IMR-90 (cell line): ENCODE measurements around the gene ZRSR2. TPM values are rescaled to one million over a fixed set of nuclear protein-coding genes. Genes with fewer than 3 reads are reported as not detected.

Source experiments
- ATAC-seq: fragments of 200-7000 bp; cut with Tn5 transposase; 2 replicates; pipeline ENCODE4 v1.9.1; 2020; ENCODE audit warnings: low read depth, mild to moderate bottlenecking, moderate library complexity
- BruUV-seq: library from RNA; stranded (reverse); fragments of 400-500 nt; replicated peaks from 2 replicates; lab custom pipeline; 2021; lab: Mats Ljungman, UMichigan
- CTCF ChIA-PET: fragments of 300-600 bp; formaldehyde crosslinking; extraction: SDS; loops from one replicate; lab custom pipeline; 2021; ENCODE audit warnings: antibody characterized with exemption; lab: Yijun Ruan, JAX
- POLR2A ChIA-PET: fragments of 300-600 bp; sonication (Branson Sonifier 250); formaldehyde crosslinking; loops from one replicate; lab custom pipeline; 2022; ENCODE audit warnings: antibody characterized with exemption; ENCODE audit not compliant: unreplicated experiment; lab: Charles Lee
- DNase-seq: peaks from one replicate; pipeline ENCODE4 v3.0.0; 2013
- H2AFZ ChIP-seq: replicated peaks from 2 replicates; pipeline ENCODE3; 2013; ENCODE audit warnings: low read length, mild to moderate bottlenecking; ENCODE audit not compliant: poor library complexity
- H2AK5ac ChIP-seq: 2 replicates; pipeline ENCODE4 v1.6.1; 2013; ENCODE audit warnings: low read depth, low read length, inconsistent platforms
- H2AK9ac ChIP-seq: replicated peaks from 2 replicates; pipeline ENCODE3; 2013; ENCODE audit warnings: mild to moderate bottlenecking, low read depth, low read length, moderate library complexity; ENCODE audit not compliant: poor library complexity
- H2BK120ac ChIP-seq: 2 replicates; pipeline ENCODE4 v1.6.1; 2013; ENCODE audit warnings: low read depth, low read length, inconsistent platforms
- H2BK15ac ChIP-seq: 3 replicates; pipeline ENCODE4 v1.6.1; 2013; ENCODE audit warnings: low read depth, low read length, inconsistent platforms
- H2BK20ac ChIP-seq: 2 replicates; pipeline ENCODE4 v1.6.1; 2013; ENCODE audit warnings: low read depth, mild to moderate bottlenecking, inconsistent platforms, low read length, moderate library complexity
- H2BK5ac ChIP-seq: 2 replicates; pipeline ENCODE4 v1.6.1; 2013; ENCODE audit warnings: mild to moderate bottlenecking, low read depth, low read length, inconsistent platforms; ENCODE audit not compliant: poor library complexity, severe bottlenecking
- H3K14ac ChIP-seq: replicated peaks from 2 replicates; pipeline ENCODE4 v1.6.1; 2013; ENCODE audit warnings: low read depth, low read length, inconsistent platforms
- H3K18ac ChIP-seq: 2 replicates; pipeline ENCODE4 v1.6.1; 2013; ENCODE audit warnings: low read depth, low read length, control low read depth
- H3K23ac ChIP-seq: 2 replicates; pipeline ENCODE4 v1.6.1; 2013; ENCODE audit warnings: low read depth, low read length, inconsistent platforms
- H3K27ac ChIP-seq: 2 replicates; pipeline ENCODE4 v1.5.1; 2013; ENCODE audit warnings: mild to moderate bottlenecking, control low read depth, low read length; ENCODE audit not compliant: insufficient read depth
- H3K27me3 ChIP-seq: 2 replicates; pipeline ENCODE4 v1.6.1; 2013; ENCODE audit warnings: low read length; ENCODE audit not compliant: control insufficient read depth, insufficient read depth
- H3K36me3 ChIP-seq: 2 replicates; pipeline ENCODE4 v1.6.1; 2013; ENCODE audit warnings: low read length, mixed read lengths; ENCODE audit not compliant: control insufficient read depth, insufficient read depth
- H3K4ac ChIP-seq: 2 replicates; pipeline ENCODE4 v1.6.1; 2013; ENCODE audit warnings: low read depth, low read length, inconsistent platforms
- H3K4me1 ChIP-seq: 2 replicates; pipeline ENCODE4 v1.6.1; 2013; ENCODE audit warnings: low read length, mixed read lengths; ENCODE audit not compliant: control insufficient read depth, insufficient read depth
- H3K4me2 ChIP-seq: 2 replicates; pipeline ENCODE4 v1.6.1; 2013; ENCODE audit warnings: low read depth, mild to moderate bottlenecking, control low read depth, low read length, moderate library complexity
- H3K4me3 ChIP-seq: 2 replicates; pipeline ENCODE4 v1.5.1; 2013; ENCODE audit warnings: low read depth, mild to moderate bottlenecking, control low read depth, low read length, moderate library complexity; ENCODE audit not compliant: insufficient read depth
- H3K56ac ChIP-seq: 2 replicates; pipeline ENCODE4 v1.6.1; 2013; ENCODE audit warnings: low read length, inconsistent platforms; ENCODE audit not compliant: insufficient read depth; ENCODE audit errors: extremely low read depth
- H3K79me1 ChIP-seq, 2 experiments: 2 replicates each; pipeline ENCODE4 v1.6.1; 2013; ENCODE audit warnings: low read length in 2 of 2, inconsistent platforms in 1 of 2, low read depth in 1 of 2
- H3K9ac ChIP-seq: 2 replicates; pipeline ENCODE4 v1.6.1; 2013; ENCODE audit warnings: low read depth, low read length, control low read depth
- H3K9me1 ChIP-seq: 2 replicates; pipeline ENCODE4 v1.6.1; 2013; ENCODE audit warnings: low read length, inconsistent platforms; ENCODE audit not compliant: insufficient read depth
- H3K9me3 ChIP-seq: 2 replicates; pipeline ENCODE4 v1.6.1; 2013; ENCODE audit warnings: low read length; ENCODE audit not compliant: control insufficient read depth, insufficient read depth
- H4K20me1 ChIP-seq: 2 replicates; pipeline ENCODE4 v1.6.1; 2013; ENCODE audit warnings: low read length, inconsistent platforms; ENCODE audit not compliant: insufficient read depth
- H4K5ac ChIP-seq: 2 replicates; pipeline ENCODE4 v1.6.1; 2013; ENCODE audit warnings: mild to moderate bottlenecking, low read depth, low read length, control low read depth
- H4K8ac ChIP-seq, 2 experiments: 2 replicates each; pipeline ENCODE4 v1.6.1; 2013; ENCODE audit warnings: low read depth in 2 of 2, low read length in 2 of 2, control low read depth in 1 of 2, inconsistent platforms in 1 of 2
- H4K91ac ChIP-seq: 2 replicates; pipeline ENCODE4 v1.6.1; 2013; ENCODE audit warnings: low read depth, low read length, inconsistent platforms; ENCODE audit not compliant: insufficient read depth
- CEBPB ChIP-seq: IDR thresholded peaks from 2 replicates; pipeline ENCODE4 v1.6.1; 2012; ENCODE audit warnings: low read depth, low read length, improper control_type of control experiment
- CTCF ChIP-seq: conservative IDR thresholded peaks from 2 replicates; pipeline ENCODE4 v1.5.1; 2012; ENCODE audit warnings: mild to moderate bottlenecking, low read depth, low read length, improper control_type of control experiment
- MAFK ChIP-seq: IDR thresholded peaks from 2 replicates; pipeline ENCODE4 v1.6.1; 2012; ENCODE audit warnings: low read depth, low read length, improper control_type of control experiment
- MAZ ChIP-seq: IDR thresholded peaks from 2 replicates; pipeline ENCODE4 v1.6.1; 2012; ENCODE audit warnings: low read depth, mild to moderate bottlenecking, low read length, improper control_type of control experiment, moderate library complexity, borderline replicate concordance
- NFE2L2 ChIP-seq: fragments of 150-350 bp; IDR thresholded peaks from 2 replicates; pipeline ENCODE4 v1.6.1; 2016; ENCODE audit warnings: low read depth, mild to moderate bottlenecking, low read length
- RCOR1 ChIP-seq: IDR thresholded peaks from 2 replicates; pipeline ENCODE4 v1.6.1; 2012; ENCODE audit warnings: mild to moderate bottlenecking, low read length, improper control_type of control experiment; ENCODE audit not compliant: insufficient replicate concordance
- RFX5 ChIP-seq: IDR thresholded peaks from 2 replicates; pipeline ENCODE4 v1.8.0; 2012; ENCODE audit warnings: low read depth, mild to moderate bottlenecking, low read length, moderate library complexity
- SMC3 ChIP-seq: fragments of 150-350 bp; IDR thresholded peaks from 2 replicates; pipeline ENCODE4 v1.6.1; 2016; ENCODE audit warnings: low read depth, mild to moderate bottlenecking, antibody characterized with exemption, low read length, moderate library complexity
- USF2 ChIP-seq: fragments of 150-350 bp; IDR thresholded peaks from 2 replicates; pipeline ENCODE4 v1.6.1; 2017; ENCODE audit warnings: mild to moderate bottlenecking, antibody characterized with exemption, low read length, low read depth
- WGBS, 2 experiments: methylation state at CpG; one replicate each; pipeline versions ENCODE4 v1.1.5 to v1.1.7; 2013; ENCODE audit warnings: missing lambda C conversion rate in 2 of 2; ENCODE audit not compliant: insufficient read length in 1 of 2; ENCODE audit errors: extremely low coverage in 2 of 2; 5-methylcytosine and 5-hydroxymethylcytosine counted together
- dilution Hi-C: fragments of 300-500 bp; cut with HindIII; formaldehyde crosslinking; loops from one replicate; pipeline ENCODE4 v1.14.3; 2018; ENCODE audit warnings: low sequenced_read_pairs; ENCODE audit not compliant: unreplicated experiment
- in situ Hi-C: fragments of 300-500 bp; cut with MboI; formaldehyde crosslinking; loops from 3 replicates; pipeline ENCODE4 v1.14.3; 2019; ENCODE audit warnings: low sequenced_read_pairs, inconsistent platforms, mixed read lengths
- intact Hi-C: fragments of 100-400 bp; cut with micrococcal nuclease; formaldehyde crosslinking; loops from 2 replicates; pipeline ENCODE4 v1.10.0; 2022
- polyA plus RNA-seq, 3 experiments: library from polyadenylated mRNA; depleted of rRNA; stranded (reverse); fragments of >200 nt; gene quantifications; 2 replicates each; pipeline ENCODE4 v1.2.3, GENCODE V29; 2012; ENCODE audit warnings: low replicate concordance in 1 of 3
- total RNA-seq: library from RNA; depleted of rRNA; stranded (reverse); fragments of >200 nt; gene quantifications from 2 replicates; pipeline ENCODE4 v1.2.3, GENCODE V29; 2012

The ZRSR2 gene
- total and polyA plus RNA-seq, 2 of the 4 experiments (the other 2 are of a cell fraction) = 4.7 to 11.3 TPM

GRCh38 chrX:15748841-15749240, 41.4 kb upstream of the ZRSR2 start:
- no CpG with 5 or more reads among the region's 3 CpGs for WGBS, 2 experiments
- intact Hi-C loops = no loop called here
- H3K27ac ChIP-seq = no peak overlapping the region

More at GRCh38 chrX:15748841-15749240, 41.4 kb upstream of the ZRSR2 start:
- Histone ChIP-seq H4K91ac (no peak overlapping the region), H2BK120ac (no peak overlapping the region), H3K79me1 (peaks cover 0 to 9% of the 10 kb centered on the region in 2 experiments; a peak in 1 of 4 replicates), H3K36me3 (no peaks in the 10 kb centered on the region), H2BK5ac (no peak overlapping the region), H3K4me2 (no peak overlapping the region), H3K18ac (no peak overlapping the region), H4K20me1 (peaks cover 15% of the 10 kb centered on the region), H3K14ac (no peak overlapping the region), H2BK20ac (no peak overlapping the region), H3K9me3 (no peaks in the 10 kb centered on the region), H3K27me3 (no peaks in the 10 kb centered on the region), H3K4me3 (no peak overlapping the region), H4K5ac (no peak overlapping the region), H3K4me1 (peaks cover 13% of the 10 kb centered on the region), H2AK9ac (no peak overlapping the region), H3K9ac (no peak overlapping the region), H2AFZ (no peak overlapping the region), H3K56ac (no peak overlapping the region), H4K8ac (no peak overlapping the region), H3K4ac (no peak overlapping the region), H2BK15ac (no peak overlapping the region), H2AK5ac (no peak overlapping the region), H3K23ac (no peak overlapping the region), H3K9me1 (peaks cover 11% of the 10 kb centered on the region; the same call in 1 of the 2 replicates)
- in situ Hi-C loops = no loop called here
- DNase-seq = no peak
- CTCF ChIA-PET = interaction anchor here (0.7 kb wide), 1 partner anchor 374 kb away, joined by 10 read pairs; no protein-coding TSS in a partner anchor
- dilution Hi-C loops = no loop called here
- ATAC-seq = no peak
- BruUV-seq = no TSS peak
- TF ChIP-seq USF2 (no peak), SMC3 (no peak), NFE2L2 (no peak), MAZ (no peak), MAFK (no peak), CTCF (no peak), RFX5 (no peak), RCOR1 (no peak), CEBPB (no peak)
- POLR2A ChIA-PET = no interaction called here
